H1 (cell line): ENCODE measurements around the gene APBA2.

Experiments
- ATF3 ChIP-seq: IDR thresholded peaks from 2 replicates; pipeline ENCODE4 v1.6.1; 2011; ENCODE audit warnings: low read depth, mild to moderate bottlenecking, low read length; ENCODE audit not compliant: insufficient read depth
- CREB1 ChIP-seq: IDR thresholded peaks from 2 replicates; pipeline ENCODE4 v1.6.1; 2012; ENCODE audit warnings: inconsistent platforms
- CTCF ChIP-seq, 3 experiments: IDR thresholded peaks; 1 replicate in 2 of 3; 2 replicates in 1 of 3; pipeline versions ENCODE4 v1.5.1 to v1.6.1; 2011; ENCODE audit warnings: low read length in 3 of 3, mild to moderate bottlenecking in 3 of 3, inconsistent platforms in 2 of 3, low read depth in 1 of 3, moderate library complexity in 1 of 3; ENCODE audit not compliant: insufficient read depth in 1 of 3; ENCODE audit errors: control extremely low read depth in 1 of 3
- EZH2 ChIP-seq: fragments of 200-600 bp; sonication (generic); IDR thresholded peaks from 2 replicates; pipeline ENCODE4 v1.7.1; 2012; ENCODE audit warnings: low read depth, mild to moderate bottlenecking, moderate library complexity, low read length, inconsistent platforms; ENCODE audit not compliant: severe bottlenecking
- GABPA ChIP-seq: IDR thresholded peaks from 2 replicates; pipeline ENCODE4 v1.6.1; 2011; ENCODE audit warnings: mild to moderate bottlenecking, low read length, moderate library complexity, borderline replicate concordance; ENCODE audit not compliant: insufficient read depth
- HDAC6 ChIP-seq: IDR thresholded peaks from one replicate; pipeline ENCODE4 v1.7.1; 2012; ENCODE audit warnings: low read depth, mild to moderate bottlenecking, inconsistent platforms, low read length, moderate library complexity
- MAX ChIP-seq: IDR thresholded peaks from 2 replicates; pipeline ENCODE4 v1.6.1; 2012; ENCODE audit warnings: inconsistent platforms
- POLR2A ChIP-seq, 2 experiments: IDR thresholded peaks; 1 replicate in 1 of 2; 2 replicates in 1 of 2; pipeline ENCODE4 v1.6.1; 2011; ENCODE audit warnings: low read depth in 2 of 2, low read length in 2 of 2, mild to moderate bottlenecking in 2 of 2; ENCODE audit errors: control extremely low read depth in 1 of 2
- RAD21 ChIP-seq, 2 experiments: IDR thresholded peaks in 1 of 2; conservative IDR thresholded peaks in 1 of 2; 2 replicates each; pipeline ENCODE4 v1.6.1; 2011; ENCODE audit warnings: low read depth in 2 of 2, low read length in 2 of 2, improper control_type of control experiment in 1 of 2, inconsistent platforms in 1 of 2, mild to moderate bottlenecking in 1 of 2, moderate library complexity in 1 of 2
- RNF2 ChIP-seq: fragments of 200-900, 300-1000 bp; sonication (generic); IDR thresholded peaks from 2 replicates; pipeline ENCODE4 v1.7.1; 2016; ENCODE audit warnings: borderline replicate concordance, low read depth, mild to moderate bottlenecking, antibody characterized with exemption, low read length; ENCODE audit not compliant: poor library complexity, severe bottlenecking; ENCODE audit errors: missing control alignments
- SIN3A ChIP-seq, 2 experiments: IDR thresholded peaks in 1 of 2; conservative IDR thresholded peaks in 1 of 2; 2 replicates each; pipeline ENCODE4 v1.6.1; 2011 to 2012; ENCODE audit warnings: low read length in 2 of 2, improper control_type of control experiment in 1 of 2, low read depth in 1 of 2, mild to moderate bottlenecking in 1 of 2
- SP1 ChIP-seq: IDR thresholded peaks from 2 replicates; pipeline ENCODE4 v1.6.1; 2011; ENCODE audit warnings: low read depth, low read length

GRCh38 chr15:28904003-28904402 lies 18.2 kb downstream of the APBA2 start:
- TF ChIP-seq POLR2A (IDR thresholded peaks at IDR 0.05; ENCODE audit: control extremely low read depth in 1 of 2, low read depth in 2 of 2, low read length in 2 of 2) = no peak
- TF ChIP-seq EZH2 = no peak
- no peak for TF ChIP-seq CTCF (IDR thresholded peaks at IDR 0.05; ENCODE audit: control extremely low read depth in 1 of 3, insufficient read depth in 1 of 3, low read depth in 1 of 3, low read length in 3 of 3)
- no peak for TF ChIP-seq RAD21 (IDR thresholded peaks at IDR 0.05 in 1 of 2, conservative IDR thresholded peaks at IDR 0.05 in 1 of 2; ENCODE audit: low read depth in 2 of 2, low read length in 2 of 2)
- TF ChIP-seq GABPA = no peak
- TF ChIP-seq HDAC6 = no peak
- TF ChIP-seq SIN3A (conservative IDR thresholded peaks at IDR 0.05 in 1 of 2, IDR thresholded peaks at IDR 0.05 in 1 of 2; ENCODE audit: low read depth in 1 of 2, low read length in 2 of 2) = no peak
- TF ChIP-seq ATF3 = no peak
- TF ChIP-seq SP1 = no peak
- TF ChIP-seq MAX = no peak
- no peak for TF ChIP-seq CREB1
- TF ChIP-seq RNF2 = no peak
